ENCODE results near the gene MCTP1.

Gene MCTP1

DNA sequence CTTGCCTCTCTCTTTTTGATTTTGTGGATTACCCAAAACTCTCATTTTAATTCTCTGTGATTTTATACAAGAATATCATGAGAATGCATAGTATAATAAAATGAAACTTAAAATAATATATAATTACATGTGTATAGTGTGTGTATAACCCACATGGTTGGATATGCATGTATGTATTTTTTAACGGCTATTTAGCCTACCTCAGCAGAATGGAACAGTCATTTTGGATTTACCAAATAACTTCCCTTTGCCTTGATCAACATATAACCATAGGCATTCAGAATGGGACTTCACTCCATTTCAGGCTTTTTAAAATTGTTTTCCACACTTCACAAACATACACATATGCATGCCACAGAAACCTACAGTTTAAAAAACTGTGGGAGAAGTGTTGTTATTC lies 505.2 kb downstream of the MCTP1 start:
- H3K4me1 Mint-ChIP-seq = no peaks in the 10 kb centered on the region
- no peak for ATAC-seq
- no peak overlapping the region for H3K4me3 Mint-ChIP-seq
- DNase-seq = no peak
- H3K27ac Mint-ChIP-seq = no peak overlapping the region
- peaks cover 11% of the 10 kb centered on the region for H3K27me3 Mint-ChIP-seq
- no peaks in the 10 kb centered on the region for H3K9me3 Mint-ChIP-seq

DNA sequence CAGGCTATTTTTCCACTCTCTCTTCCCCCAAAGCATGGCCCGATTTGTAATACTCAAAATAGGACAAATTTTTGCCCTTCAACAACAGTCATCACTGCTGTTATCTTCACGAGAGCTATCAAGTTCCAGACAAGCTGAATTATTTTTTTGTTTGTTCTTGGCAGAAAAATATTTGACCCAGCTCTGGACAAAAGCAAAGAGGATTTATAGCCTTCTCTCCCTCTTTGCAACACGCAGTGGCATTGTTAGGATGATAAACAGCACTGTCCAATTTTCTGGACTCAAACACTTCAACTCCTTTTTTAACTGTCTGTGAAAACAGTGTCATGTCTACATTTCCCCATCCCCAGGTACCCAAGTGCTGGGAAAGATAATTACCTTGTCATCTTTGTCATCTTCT lies 506.2 kb downstream of the MCTP1 start:
- Mint-ChIP-seq H3K27me3 (peaks cover 11% of the 10 kb centered on the region), H3K4me3 (no peak overlapping the region), H3K9me3 (peaks cover 0 to under 1% of the 10 kb centered on the region in 2 donors), H3K27ac (no peak overlapping the region), H3K4me1 (no peaks in the 10 kb centered on the region)
- DNase-seq (no peak), ATAC-seq (no peak)

DNA sequence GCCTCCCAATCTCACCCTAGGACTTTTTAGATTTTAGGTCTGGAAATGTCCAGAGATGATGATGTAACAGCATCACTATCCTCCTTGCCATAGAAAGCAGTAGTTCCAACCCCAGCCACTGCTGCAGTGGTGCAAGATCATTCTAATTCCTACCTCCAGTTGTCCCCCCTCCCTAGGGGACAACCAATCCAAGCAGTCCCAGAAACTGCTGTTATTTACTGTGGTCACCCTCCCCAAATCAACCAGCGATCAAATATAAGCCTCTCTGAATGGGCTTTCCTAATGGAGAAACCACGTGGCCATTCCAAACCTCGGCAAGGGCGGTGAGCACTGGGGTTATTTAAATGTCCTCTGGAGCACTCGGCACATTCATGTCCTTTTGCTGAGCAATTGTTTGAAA lies 506.6 kb downstream of the MCTP1 start:
- no peak overlapping the region for H3K27ac Mint-ChIP-seq
- H3K4me3 Mint-ChIP-seq = no peak overlapping the region
- DNase-seq (no peak), ATAC-seq (no peak)
- H3K4me1 Mint-ChIP-seq = no peaks in the 10 kb centered on the region
- H3K27me3 Mint-ChIP-seq = peaks cover 11% of the 10 kb centered on the region
- H3K9me3 Mint-ChIP-seq = peaks cover 3 to 4% of the 10 kb centered on the region in 2 donors

- Mint-ChIP-seq H3K4me1 (no peaks in the 10 kb centered on the region), H3K27ac (peak overlapping the region in 1 of 2 donors; percentile 0), H3K27me3 (peaks cover 11% of the 10 kb centered on the region), H3K4me3 (no peak overlapping the region), H3K9me3 (peaks cover 6 to 7% of the 10 kb centered on the region in 2 donors)
- no peak for ATAC-seq
- no peak for DNase-seq
Observed at GRCh38 chr5:94777056-94777880, 507.6 kb downstream of the MCTP1 start.

DNA sequence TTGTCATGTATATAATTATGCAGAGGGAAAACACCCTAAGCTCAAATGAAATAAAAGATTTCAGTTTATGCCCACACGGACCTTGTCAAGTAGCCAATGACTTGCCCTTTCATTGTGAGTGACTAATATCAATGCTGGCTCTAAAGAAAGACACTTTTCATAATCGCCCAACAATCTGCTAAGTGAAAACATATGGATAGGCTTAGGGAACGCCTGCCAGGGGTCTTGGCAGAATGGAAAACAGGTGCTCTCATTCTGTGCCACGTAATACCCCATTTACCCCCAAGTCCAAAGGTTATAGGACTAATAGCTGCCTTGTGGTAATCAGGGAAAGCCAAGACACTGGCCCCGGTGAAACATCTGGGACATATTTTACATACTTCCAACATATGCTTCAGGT lies 508.7 kb downstream of the MCTP1 start:
- peaks cover 7 to 9% of the 10 kb centered on the region in 2 donors for H3K9me3 Mint-ChIP-seq
- H3K27me3 Mint-ChIP-seq = peaks cover 11% of the 10 kb centered on the region

GRCh38 chr5:94775088-94775487 lies 509.8 kb downstream of the MCTP1 start:
- no peak overlapping the region for H3K4me3 Mint-ChIP-seq
- DNase-seq = no peak
- no peaks in the 10 kb centered on the region for H3K4me1 Mint-ChIP-seq
- H3K27me3 Mint-ChIP-seq = peaks cover 11% of the 10 kb centered on the region
- H3K9me3 Mint-ChIP-seq = peaks cover 7 to 9% of the 10 kb centered on the region in 2 donors
- no peak overlapping the region for H3K27ac Mint-ChIP-seq
- ATAC-seq = no peak

More for the DNA sequence above, 508.7 kb downstream of the MCTP1 start:
- Mint-ChIP-seq H3K4me1 (no peaks in the 10 kb centered on the region), H3K4me3 (no peak overlapping the region), H3K27ac (no peak overlapping the region)
- DNase-seq (no peak), ATAC-seq (no peak)

GRCh38 chr5:94771742-94772141 lies 513.2 kb downstream of the MCTP1 start:
- peaks cover 5% of the 10 kb centered on the region for H3K27me3 Mint-ChIP-seq
- no peak for DNase-seq
- peaks cover 7 to 9% of the 10 kb centered on the region in 2 donors for H3K9me3 Mint-ChIP-seq
- no peak overlapping the region for H3K27ac Mint-ChIP-seq
- no peak for ATAC-seq
- H3K4me1 Mint-ChIP-seq = no peaks in the 10 kb centered on the region
- no peak overlapping the region for H3K4me3 Mint-ChIP-seq

- Mint-ChIP-seq H3K27ac (no peak overlapping the region), H3K4me1 (no peaks in the 10 kb centered on the region), H3K27me3 (peaks cover 7% of the 10 kb centered on the region), H3K4me3 (no peak overlapping the region), H3K9me3 (peaks cover 9 to 17% of the 10 kb centered on the region in 2 donors)
- DNase-seq (no peak), ATAC-seq (no peak)
Observed at GRCh38 chr5:94769996-94770395, 514.9 kb downstream of the MCTP1 start.

- Mint-ChIP-seq H3K4me1 (no peaks in the 10 kb centered on the region), H3K27me3 (peaks cover 3% of the 10 kb centered on the region), H3K4me3 (no peak overlapping the region), H3K27ac (no peak overlapping the region), H3K9me3 (peaks cover 7 to 14% of the 10 kb centered on the region in 2 donors)
- ATAC-seq (no peak), DNase-seq (no peak)
Observed at GRCh38 chr5:94761786-94762185, 523.1 kb downstream of the MCTP1 start.

DNA sequence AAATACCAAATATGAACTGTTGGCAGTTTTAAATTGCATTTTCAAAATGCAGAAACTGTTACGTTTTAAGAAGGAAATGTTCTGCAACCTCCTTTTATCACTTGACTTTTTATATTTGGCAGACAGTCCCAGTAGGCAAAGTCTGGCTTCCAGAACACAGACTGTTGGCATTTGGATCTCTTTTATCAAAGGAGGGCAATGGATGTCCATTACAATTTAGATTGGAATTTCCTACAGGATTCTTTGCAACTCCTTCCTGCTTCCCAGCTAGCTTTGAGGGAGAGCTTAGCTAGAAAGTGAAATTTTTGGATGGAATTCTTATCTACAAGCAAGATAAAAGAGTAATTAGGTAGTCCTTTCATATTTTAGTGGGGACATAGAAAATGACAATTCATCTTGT lies 523.8 kb downstream of the MCTP1 start:
- Mint-ChIP-seq H3K27ac (no peak overlapping the region), H3K4me1 (no peaks in the 10 kb centered on the region), H3K9me3 (peaks cover 7 to 14% of the 10 kb centered on the region in 2 donors), H3K27me3 (no peaks in the 10 kb centered on the region), H3K4me3 (no peak overlapping the region)
- ATAC-seq = no peak
- no peak for DNase-seq

GRCh38 chr5:94759961-94760360 lies 524.9 kb downstream of the MCTP1 start:
- Mint-ChIP-seq H3K27ac (no peak overlapping the region), H3K4me1 (no peaks in the 10 kb centered on the region), H3K9me3 (peaks cover 4 to 7% of the 10 kb centered on the region in 2 donors), H3K27me3 (no peaks in the 10 kb centered on the region), H3K4me3 (no peak overlapping the region)
- DNase-seq (no peak), ATAC-seq (no peak)

GRCh38 chr5:94759022-94759421 lies 525.9 kb downstream of the MCTP1 start:
- no peak for DNase-seq
- no peak for ATAC-seq
- Mint-ChIP-seq H3K27ac (no peak overlapping the region), H3K9me3 (no peaks in the 10 kb centered on the region), H3K4me3 (no peak overlapping the region), H3K4me1 (no peaks in the 10 kb centered on the region), H3K27me3 (no peaks in the 10 kb centered on the region)

- no peak for DNase-seq
- Mint-ChIP-seq H3K9me3 (no peaks in the 10 kb centered on the region), H3K4me1 (no peaks in the 10 kb centered on the region), H3K27ac (no peak overlapping the region), H3K4me3 (no peak overlapping the region), H3K27me3 (no peaks in the 10 kb centered on the region)
- no peak for ATAC-seq
Observed at GRCh38 chr5:94754824-94755223, 530.1 kb downstream of the MCTP1 start.

GRCh38 chr5:94751460-94751859 lies 533.4 kb downstream of the MCTP1 start:
- peaks cover 10% of the 10 kb centered on the region for H3K4me1 Mint-ChIP-seq
- no peaks in the 10 kb centered on the region for H3K27me3 Mint-ChIP-seq
- DNase-seq (no peak), ATAC-seq (no peak)
- no peak overlapping the region for H3K4me3 Mint-ChIP-seq
- no peaks in the 10 kb centered on the region for H3K9me3 Mint-ChIP-seq
- no peak overlapping the region for H3K27ac Mint-ChIP-seq

- no peaks in the 10 kb centered on the region for H3K27me3 Mint-ChIP-seq
Observed at GRCh38 chr5:94750681-94751080, 534.2 kb downstream of the MCTP1 start.

DNA sequence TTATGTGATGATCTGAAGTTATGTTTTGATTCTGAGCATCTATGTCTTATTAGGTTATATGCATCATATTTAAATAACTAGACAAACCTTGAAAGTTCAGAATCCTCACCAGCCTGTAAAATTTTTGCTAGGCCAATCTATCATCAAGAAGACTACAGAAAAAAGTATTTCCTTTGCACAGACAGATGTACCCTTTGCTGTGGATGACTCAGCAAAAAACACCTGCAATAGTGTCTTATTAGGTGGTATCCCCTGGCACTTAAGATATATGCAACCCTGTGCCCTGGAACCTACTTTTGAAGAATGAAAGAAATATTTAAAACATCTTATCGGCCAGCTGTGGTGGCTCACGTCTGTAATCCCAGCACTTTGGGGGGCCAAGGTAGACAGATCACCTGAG lies 535.9 kb downstream of the MCTP1 start:
- Mint-ChIP-seq H3K27ac (no peak overlapping the region), H3K27me3 (no peaks in the 10 kb centered on the region), H3K9me3 (no peaks in the 10 kb centered on the region), H3K4me3 (no peak overlapping the region), H3K4me1 (peaks cover 21% of the 10 kb centered on the region)
- ATAC-seq = no peak
- no peak for DNase-seq

More at GRCh38 chr5:94750681-94751080, 534.2 kb downstream of the MCTP1 start:
- ATAC-seq (no peak), DNase-seq (no peak)
- no peaks in the 10 kb centered on the region for H3K9me3 Mint-ChIP-seq
- no peak overlapping the region for H3K27ac Mint-ChIP-seq
- H3K4me3 Mint-ChIP-seq = no peak overlapping the region
- peaks cover 17% of the 10 kb centered on the region for H3K4me1 Mint-ChIP-seq

DNA sequence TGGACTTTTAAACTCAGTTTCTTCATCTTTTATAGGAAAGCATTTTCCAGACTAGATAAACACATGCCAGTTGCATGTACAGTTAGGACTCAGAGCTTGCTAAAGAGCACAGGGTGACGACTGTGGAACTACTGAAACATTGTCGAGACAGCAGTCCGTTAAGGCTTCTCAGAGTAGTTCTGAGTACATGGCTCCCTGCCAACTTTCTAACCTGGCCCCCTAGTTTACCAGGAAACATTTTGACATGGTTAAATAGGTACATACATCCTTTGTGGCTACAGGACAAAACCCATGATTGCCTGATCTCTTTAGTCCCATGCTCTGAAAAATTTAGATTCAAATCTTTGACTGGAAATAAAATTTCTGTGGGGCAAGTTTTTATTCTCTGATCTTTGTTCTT lies 536.7 kb downstream of the MCTP1 start:
- no peaks in the 10 kb centered on the region for H3K9me3 Mint-ChIP-seq
- no peak overlapping the region for H3K27ac Mint-ChIP-seq
- DNase-seq (no peak), ATAC-seq (no peak)
- H3K27me3 Mint-ChIP-seq = no peaks in the 10 kb centered on the region
- H3K4me1 Mint-ChIP-seq = peaks cover 21% of the 10 kb centered on the region
- H3K4me3 Mint-ChIP-seq = no peak overlapping the region

Measured in stimulated activated naive CD8-positive, alpha-beta T cell treated with anti-CD3 and anti-CD28 coated beads, Interleukin-15, amount 100 ng/mL, for 72 hours (primary cell).